ENCODE measurements around the gene TREH.
"Not testable (repeated sequence)": the region's sequence is repeated elsewhere in the genome, so short reads cannot be mapped to it uniquely, and the experiment has no call there.

The TREH gene

DNA sequence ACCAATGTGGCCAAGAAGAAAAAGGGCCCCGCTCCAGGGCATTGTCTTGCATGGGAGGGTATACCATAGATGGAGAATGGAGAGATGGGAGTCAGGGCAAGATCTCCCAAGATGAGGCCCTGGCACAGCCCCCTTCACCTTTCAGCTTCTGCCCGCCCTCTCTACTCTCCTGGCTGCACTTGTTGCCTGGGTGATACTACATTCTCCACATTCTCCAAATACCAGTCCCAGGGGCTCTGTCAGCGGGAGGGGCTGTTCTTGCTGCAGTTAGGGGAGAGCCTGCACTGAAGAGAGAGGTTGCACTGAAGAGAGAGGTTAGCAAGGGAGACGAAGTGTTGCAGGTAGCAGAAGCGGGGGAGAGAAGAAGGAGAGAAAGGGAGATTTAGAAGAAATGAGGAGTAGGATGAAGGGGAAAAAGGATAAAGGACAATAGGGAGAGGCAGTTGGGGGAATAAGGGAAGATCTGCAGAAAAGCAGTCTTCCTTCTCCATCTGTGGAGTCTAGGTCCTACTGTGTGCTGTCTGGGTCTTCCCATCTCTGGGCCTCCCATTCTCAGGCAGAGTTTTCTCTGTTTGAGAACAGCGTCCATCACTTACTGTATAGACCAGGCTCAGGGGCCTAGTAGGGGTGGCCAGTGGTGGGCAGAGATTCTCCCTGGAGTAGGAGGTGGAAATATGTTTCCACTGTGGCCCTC, 64.0 kb downstream of the TREH start:
- no peaks in the 10 kb centered on the region for H3F3A ChIP-seq (ENCODE audit: insufficient read depth, low read length)
- H3K27ac ChIP-seq (ENCODE audit: low read length) = no peak overlapping the region
- no peak overlapping the region for H2AFZ ChIP-seq (ENCODE audit: low read length)
- H3K9me3 ChIP-seq (replicated peaks; ENCODE audit: insufficient read depth, low read length) = no peaks in the 10 kb centered on the region
- H3K9me2 ChIP-seq (replicated peaks; ENCODE audit: insufficient read depth, low read length) = no peaks in the 10 kb centered on the region
- H4K20me1 ChIP-seq (ENCODE audit: insufficient read depth, low read length) = no peaks in the 10 kb centered on the region
- peaks cover 4% of the 10 kb centered on the region for H3K27me3 ChIP-seq (replicated peaks; ENCODE audit: insufficient read depth, low read length)
- DNase-seq = no peak
- no peak overlapping the region for H3K4me2 ChIP-seq (ENCODE audit: low read depth, low read length)
- H3K4me3 ChIP-seq (ENCODE audit: low read length) = no peak overlapping the region
- H3K4me1 ChIP-seq (ENCODE audit: low read length) = 0 out of 2 replicates have a peak, but pooled peaks cover 5% of the 10 kb centered on the region
- no peaks in the 10 kb centered on the region for H3K79me2 ChIP-seq (ENCODE audit: low read length)
- no peaks in the 10 kb centered on the region for H3K36me3 ChIP-seq (replicated peaks; ENCODE audit: insufficient read depth, low read length)
- TF ChIP-seq, protein P1, sequence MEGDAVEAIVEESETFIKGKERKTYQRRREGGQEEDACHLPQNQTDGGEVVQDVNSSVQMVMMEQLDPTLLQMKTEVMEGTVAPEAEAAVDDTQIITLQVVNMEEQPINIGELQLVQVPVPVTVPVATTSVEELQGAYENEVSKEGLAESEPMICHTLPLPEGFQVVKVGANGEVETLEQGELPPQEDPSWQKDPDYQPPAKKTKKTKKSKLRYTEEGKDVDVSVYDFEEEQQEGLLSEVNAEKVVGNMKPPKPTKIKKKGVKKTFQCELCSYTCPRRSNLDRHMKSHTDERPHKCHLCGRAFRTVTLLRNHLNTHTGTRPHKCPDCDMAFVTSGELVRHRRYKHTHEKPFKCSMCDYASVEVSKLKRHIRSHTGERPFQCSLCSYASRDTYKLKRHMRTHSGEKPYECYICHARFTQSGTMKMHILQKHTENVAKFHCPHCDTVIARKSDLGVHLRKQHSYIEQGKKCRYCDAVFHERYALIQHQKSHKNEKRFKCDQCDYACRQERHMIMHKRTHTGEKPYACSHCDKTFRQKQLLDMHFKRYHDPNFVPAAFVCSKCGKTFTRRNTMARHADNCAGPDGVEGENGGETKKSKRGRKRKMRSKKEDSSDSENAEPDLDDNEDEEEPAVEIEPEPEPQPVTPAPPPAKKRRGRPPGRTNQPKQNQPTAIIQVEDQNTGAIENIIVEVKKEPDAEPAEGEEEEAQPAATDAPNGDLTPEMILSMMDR (IDR thresholded peaks at IDR 0.05; ENCODE audit: low read length) = no peak
- no peak for TF ChIP-seq EZH2phosphoT487 (IDR thresholded peaks at IDR 0.05; ENCODE audit: low read length)
- no peak for TF ChIP-seq EZH2 (optimal IDR thresholded peaks at IDR 0.05; ENCODE audit: low read depth, low read length)
- no peak overlapping the region for H3K9ac ChIP-seq (ENCODE audit: low read length)

GRCh38 chr11:118614511-118614910, 64.9 kb downstream of the TREH start:
- H3K27ac ChIP-seq (ENCODE audit: low read length) = no peak overlapping the region

DNA sequence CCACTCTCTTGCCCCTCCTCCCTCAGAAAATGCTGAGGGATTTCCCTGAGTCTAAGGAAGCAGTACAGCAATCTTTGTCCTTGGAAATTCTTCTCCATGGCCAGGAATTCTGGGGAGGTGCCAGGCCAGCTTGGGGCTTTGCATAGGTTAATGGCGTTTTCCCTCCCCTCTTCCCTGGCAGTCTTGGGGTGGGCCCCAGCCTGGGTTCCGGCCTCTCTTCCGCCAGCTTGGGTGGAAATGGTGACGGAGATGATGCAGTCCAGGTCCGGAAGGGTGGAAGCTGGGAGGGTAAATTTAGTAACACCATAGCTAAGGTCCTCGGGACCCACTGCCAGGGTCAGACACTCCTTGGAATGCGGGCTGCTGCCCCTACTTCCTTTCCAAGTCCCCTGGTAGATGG, 67.1 kb downstream of the TREH start:
- Histone ChIP-seq H4K20me1 (ENCODE audit: insufficient read depth, low read length) (no peaks in the 10 kb centered on the region), H3K27me3 (replicated peaks; ENCODE audit: insufficient read depth, low read length) (peaks cover 32% of the 10 kb centered on the region), H3K27ac (ENCODE audit: low read length) (no peak overlapping the region), H3K4me2 (ENCODE audit: low read depth, low read length) (no peak overlapping the region), H3K4me3 (ENCODE audit: low read length) (no peak overlapping the region), H3K4me1 (ENCODE audit: low read length) (peaks cover 11% of the 10 kb centered on the region; the same call in 1 of the 2 replicates), H3F3A (ENCODE audit: insufficient read depth, low read length) (no peaks in the 10 kb centered on the region), H3K9me3 (replicated peaks; ENCODE audit: insufficient read depth, low read length) (no peaks in the 10 kb centered on the region), H3K9ac (ENCODE audit: low read length) (no peak overlapping the region), H3K79me2 (ENCODE audit: low read length) (no peaks in the 10 kb centered on the region), H2AFZ (ENCODE audit: low read length) (no peak overlapping the region), H3K36me3 (replicated peaks; ENCODE audit: insufficient read depth, low read length) (no peaks in the 10 kb centered on the region), H3K9me2 (replicated peaks; ENCODE audit: insufficient read depth, low read length) (no peaks in the 10 kb centered on the region)
- DNase-seq = no peak
- TF ChIP-seq EZH2phosphoT487 (IDR thresholded peaks at IDR 0.05; ENCODE audit: low read length) (no peak), EZH2 (optimal IDR thresholded peaks at IDR 0.05; ENCODE audit: low read depth, low read length) (no peak)
- TF ChIP-seq, protein P1 (IDR thresholded peaks at IDR 0.05; ENCODE audit: low read length) = no peak

More at GRCh38 chr11:118614511-118614910, 64.9 kb downstream of the TREH start:
- DNase-seq = no peak
- TF ChIP-seq EZH2phosphoT487 (IDR thresholded peaks at IDR 0.05; ENCODE audit: low read length) = no peak
- H2AFZ ChIP-seq (ENCODE audit: low read length) = no peak overlapping the region
- no peak overlapping the region for H3K4me2 ChIP-seq (ENCODE audit: low read depth, low read length)
- no peak overlapping the region for H3K9ac ChIP-seq (ENCODE audit: low read length)
- H4K20me1 ChIP-seq (ENCODE audit: insufficient read depth, low read length) = no peaks in the 10 kb centered on the region
- H3K4me3 ChIP-seq (ENCODE audit: low read length) = no peak overlapping the region
- no peaks in the 10 kb centered on the region for H3K36me3 ChIP-seq (replicated peaks; ENCODE audit: insufficient read depth, low read length)
- H3K9me3 ChIP-seq (replicated peaks; ENCODE audit: insufficient read depth, low read length) = no peaks in the 10 kb centered on the region
- H3F3A ChIP-seq (ENCODE audit: insufficient read depth, low read length) = no peaks in the 10 kb centered on the region
- no peaks in the 10 kb centered on the region for H3K79me2 ChIP-seq (ENCODE audit: low read length)
- H3K4me1 ChIP-seq (ENCODE audit: low read length) = 0 out of 2 replicates have a peak, but pooled peaks cover 6% of the 10 kb centered on the region
- H3K27me3 ChIP-seq (replicated peaks; ENCODE audit: insufficient read depth, low read length) = peaks cover 13% of the 10 kb centered on the region
- no peaks in the 10 kb centered on the region for H3K9me2 ChIP-seq (replicated peaks; ENCODE audit: insufficient read depth, low read length)

DNA sequence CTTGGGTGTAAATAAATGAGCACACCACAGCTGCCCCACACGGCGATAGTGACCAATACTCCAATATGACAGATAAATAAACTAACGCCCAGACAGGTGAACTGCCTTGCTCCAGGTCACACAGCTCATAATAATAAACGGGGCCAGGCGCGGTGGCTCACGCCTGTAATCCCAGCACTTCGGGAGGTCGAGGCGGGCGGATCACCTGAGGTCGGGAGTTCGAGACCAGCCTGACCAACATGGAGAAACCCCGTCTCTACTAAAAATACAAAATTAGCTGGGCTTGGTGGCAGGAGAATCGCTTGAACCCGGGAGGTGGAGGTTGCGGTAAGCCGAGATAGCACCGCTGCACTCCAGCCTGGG, 68.0 kb downstream of the TREH start:
- H3K36me3 ChIP-seq (replicated peaks; ENCODE audit: insufficient read depth, low read length); H3K79me2 ChIP-seq (ENCODE audit: low read length); H3K4me3 ChIP-seq (ENCODE audit: low read length); H3K27ac ChIP-seq (ENCODE audit: low read length); H3K9me3 ChIP-seq (replicated peaks; ENCODE audit: insufficient read depth, low read length); H3F3A ChIP-seq (ENCODE audit: insufficient read depth, low read length); H4K20me1 ChIP-seq (ENCODE audit: insufficient read depth, low read length); H3K9me2 ChIP-seq (replicated peaks; ENCODE audit: insufficient read depth, low read length); DNase-seq; H3K9ac ChIP-seq (ENCODE audit: low read length): not testable (repeated sequence)
- Histone ChIP-seq H3K4me2 (ENCODE audit: low read depth, low read length) (peak overlapping the region; percentile 99; the same call in 1 of the 2 replicates), H3K4me1 (ENCODE audit: low read length) (peaks cover 11% of the 10 kb centered on the region; the same call in 1 of the 2 replicates), H3K27me3 (replicated peaks; ENCODE audit: insufficient read depth, low read length) (peaks cover 38% of the 10 kb centered on the region), H2AFZ (ENCODE audit: low read length) (0 out of 2 replicates have a peak overlapping the region, but pooled peaks have one; percentile 36)
